C4-2B (cell line): ENCODE data around the gene CST3.

Source experiments
- H3K27ac ChIP-seq: fragments of 450-650 bp; 2 replicates; pipeline ENCODE4 v1.5.1; 2017
- ZFX ChIP-seq: fragments of 450-650 bp; IDR thresholded peaks from 2 replicates; pipeline ENCODE4 v1.6.1; 2017
- TF ChIP-seq, protein P1 (sequence below): fragments of 450-650 bp; conservative IDR thresholded peaks from 2 replicates; pipeline ENCODE4 v1.5.1; 2017; ENCODE audit warnings: mild to moderate bottlenecking

CST3 gene

DNA sequence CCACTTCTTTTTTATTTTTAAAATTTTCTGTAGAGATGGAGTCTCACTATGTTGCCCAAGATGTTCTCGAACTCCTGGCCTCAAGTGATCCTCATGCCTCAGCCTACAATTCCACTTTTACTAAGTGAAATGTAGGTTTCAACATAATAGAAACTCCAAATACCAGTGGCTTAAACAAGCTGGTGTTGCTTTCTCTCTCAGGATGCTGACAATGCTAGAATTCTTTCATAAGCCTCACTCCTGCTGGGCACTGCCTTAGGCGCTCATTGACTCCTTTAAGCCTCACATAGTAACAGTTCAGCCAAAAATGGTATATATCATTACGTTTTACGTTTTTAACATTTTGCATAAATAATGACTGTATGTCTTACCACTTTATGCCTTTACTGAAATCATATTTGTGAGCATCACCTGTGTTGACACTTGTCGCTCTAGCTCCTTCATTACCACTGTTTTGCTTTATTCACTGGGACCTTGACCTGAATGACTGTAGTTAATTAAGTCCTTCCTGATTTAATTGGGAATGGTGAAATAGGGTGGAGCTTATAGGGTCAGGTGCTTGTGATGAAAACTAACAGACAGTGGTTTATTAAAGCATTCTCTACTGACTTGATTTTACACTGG lies 28.2 kb downstream of the CST3 start:
- no peak overlapping the region for H3K27ac ChIP-seq
- TF ChIP-seq ZFX, result no peak
- TF ChIP-seq, protein P1, sequence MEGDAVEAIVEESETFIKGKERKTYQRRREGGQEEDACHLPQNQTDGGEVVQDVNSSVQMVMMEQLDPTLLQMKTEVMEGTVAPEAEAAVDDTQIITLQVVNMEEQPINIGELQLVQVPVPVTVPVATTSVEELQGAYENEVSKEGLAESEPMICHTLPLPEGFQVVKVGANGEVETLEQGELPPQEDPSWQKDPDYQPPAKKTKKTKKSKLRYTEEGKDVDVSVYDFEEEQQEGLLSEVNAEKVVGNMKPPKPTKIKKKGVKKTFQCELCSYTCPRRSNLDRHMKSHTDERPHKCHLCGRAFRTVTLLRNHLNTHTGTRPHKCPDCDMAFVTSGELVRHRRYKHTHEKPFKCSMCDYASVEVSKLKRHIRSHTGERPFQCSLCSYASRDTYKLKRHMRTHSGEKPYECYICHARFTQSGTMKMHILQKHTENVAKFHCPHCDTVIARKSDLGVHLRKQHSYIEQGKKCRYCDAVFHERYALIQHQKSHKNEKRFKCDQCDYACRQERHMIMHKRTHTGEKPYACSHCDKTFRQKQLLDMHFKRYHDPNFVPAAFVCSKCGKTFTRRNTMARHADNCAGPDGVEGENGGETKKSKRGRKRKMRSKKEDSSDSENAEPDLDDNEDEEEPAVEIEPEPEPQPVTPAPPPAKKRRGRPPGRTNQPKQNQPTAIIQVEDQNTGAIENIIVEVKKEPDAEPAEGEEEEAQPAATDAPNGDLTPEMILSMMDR, result no peak

GRCh38 chr20:23608251-23608846 lies 29.4 kb downstream of the CST3 start:
- TF ChIP-seq, protein P1, result no peak
- TF ChIP-seq ZFX, result no peak
- no peak overlapping the region for H3K27ac ChIP-seq

GRCh38 chr20:23607497-23608245 lies 30.1 kb downstream of the CST3 start:
- H3K27ac ChIP-seq, result no peak overlapping the region
- TF ChIP-seq, protein P1, result no peak
- TF ChIP-seq ZFX, result no peak

DNA sequence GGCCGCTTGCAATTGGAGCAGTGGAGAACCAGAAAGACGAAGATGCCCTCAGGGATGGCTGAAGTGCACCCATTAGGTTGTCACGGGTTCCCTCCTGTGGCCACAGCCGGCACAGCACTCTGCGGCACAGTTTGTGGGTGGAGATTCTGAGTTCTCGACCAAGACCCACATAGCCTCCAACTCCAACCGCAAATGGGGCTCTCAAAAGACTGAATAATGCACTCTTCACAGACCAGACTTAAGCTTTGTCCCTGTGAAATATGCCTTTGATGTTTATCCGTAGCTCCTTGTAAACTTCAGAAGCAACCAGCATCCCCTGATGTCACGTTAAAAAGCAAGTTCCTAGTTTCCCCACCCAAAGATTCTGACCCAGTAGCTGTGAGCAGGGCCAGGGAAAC lies 31.1 kb downstream of the CST3 start:
- TF ChIP-seq ZFX, result no peak
- TF ChIP-seq, protein P1, result peak; percentile 86
- H3K27ac ChIP-seq, result no peak overlapping the region

DNA sequence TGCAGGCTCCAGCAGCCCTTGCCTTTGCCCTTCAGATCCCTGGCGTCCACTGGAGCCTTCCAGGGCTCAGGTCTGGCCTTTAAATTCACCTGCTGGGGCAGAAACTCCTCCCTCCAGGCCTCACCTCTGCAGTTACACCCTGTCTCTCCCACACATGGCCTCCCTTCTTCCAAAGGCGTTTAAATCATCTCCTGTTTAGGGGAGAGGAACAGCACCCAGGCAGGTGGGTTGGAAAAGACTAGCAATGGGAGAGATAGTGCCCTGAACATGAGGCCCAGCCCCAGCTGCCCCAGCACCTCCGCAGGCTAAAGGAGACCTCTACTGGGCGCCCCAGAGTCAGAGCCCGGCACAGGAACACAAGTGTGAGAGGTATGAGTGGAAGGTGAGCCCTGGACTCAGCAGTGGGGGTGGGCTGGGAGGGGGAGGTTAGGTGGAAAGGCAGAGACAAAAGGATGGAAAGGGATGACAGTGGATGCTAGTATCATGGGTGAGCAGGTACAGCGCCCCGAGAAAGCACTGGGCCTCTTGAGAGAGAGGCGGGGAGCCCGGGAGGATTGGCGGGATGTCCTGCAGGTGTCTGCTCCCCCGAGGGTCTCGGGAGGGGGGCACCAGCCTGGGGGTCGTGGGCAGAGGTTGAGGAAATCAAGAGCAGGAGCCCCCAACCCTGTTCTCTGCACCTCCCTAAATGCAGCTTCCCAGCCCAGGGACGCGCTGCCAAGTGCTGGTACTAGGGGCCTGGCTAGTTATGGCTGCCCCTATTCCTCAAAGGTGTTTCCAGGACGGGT lies 31.7 kb downstream of the CST3 start, which contains the start of gene CST9:
TSS of gene CST9 (minus strand) at position 51 of the 785 bp plus-strand sequence. CDS start 53 bp downstream, outside the sequence.
- no peak within 1 kb of the TSS for H3K27ac ChIP-seq

DNA sequence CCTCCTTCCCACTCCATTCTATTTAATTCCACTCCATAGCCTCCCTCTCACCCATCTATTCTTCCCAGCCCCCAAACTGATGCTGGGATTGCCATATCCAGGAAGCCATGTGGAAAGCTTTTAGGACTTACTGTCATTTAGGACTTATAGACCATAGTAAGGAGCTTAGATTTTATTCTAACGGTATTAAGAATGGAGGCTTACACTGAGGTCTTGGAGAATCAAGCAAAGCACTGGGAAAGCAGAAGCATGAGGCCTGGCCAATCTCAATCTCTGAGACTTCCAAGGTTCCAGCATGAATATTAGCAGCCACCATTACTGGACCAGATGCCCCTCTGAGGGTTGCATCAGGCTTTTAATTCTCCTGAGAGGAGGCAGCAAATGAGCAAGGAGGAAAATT lies 33.4 kb downstream of the CST3 start:
- TF ChIP-seq ZFX, result no peak
- TF ChIP-seq, protein P1, result no peak
- no peak overlapping the region for H3K27ac ChIP-seq

More for the DNA sequence above, 31.7 kb downstream of the CST3 start, which contains the start of gene CST9:
- TF ChIP-seq, protein P1, result no peak
- TF ChIP-seq ZFX, result no peak
